ENCODE results near the gene ZNF638.

Gene ZNF638

GRCh38 chr2:71449343-71449742 lies 117.8 kb downstream of the ZNF638 start:
- Mint-ChIP-seq H3K27me3 (peaks cover 27% of the 10 kb centered on the region), H3K27ac (no peak overlapping the region), H3K36me3 (ENCODE audit: low read depth) (no peaks in the 10 kb centered on the region), H3K4me3 (no peak overlapping the region), H3K9me3 (no peaks in the 10 kb centered on the region), H3K4me1 (ENCODE audit: low read depth) (peaks cover 14% of the 10 kb centered on the region)
- DNase-seq: no peak

GRCh38 chr2:71451705-71452104 lies 120.1 kb downstream of the ZNF638 start:
- peaks cover 49% of the 10 kb centered on the region for H3K27me3 Mint-ChIP-seq
- no peak overlapping the region for H3K4me3 Mint-ChIP-seq
- peaks cover 18% of the 10 kb centered on the region for H3K4me1 Mint-ChIP-seq (ENCODE audit: low read depth)
- no peaks in the 10 kb centered on the region for H3K9me3 Mint-ChIP-seq
- no peaks in the 10 kb centered on the region for H3K36me3 Mint-ChIP-seq (ENCODE audit: low read depth)
- no peak overlapping the region for H3K27ac Mint-ChIP-seq
- DNase-seq: no peak

GRCh38 chr2:71452565-71452964 lies 121.0 kb downstream of the ZNF638 start:
- no peak overlapping the region for H3K27ac Mint-ChIP-seq
- H3K36me3 Mint-ChIP-seq (ENCODE audit: low read depth): no peaks in the 10 kb centered on the region
- no peaks in the 10 kb centered on the region for H3K9me3 Mint-ChIP-seq
- no peak overlapping the region for H3K4me3 Mint-ChIP-seq
- DNase-seq: no peak
- H3K4me1 Mint-ChIP-seq (ENCODE audit: low read depth): peaks cover 18% of the 10 kb centered on the region
- peaks cover 52% of the 10 kb centered on the region for H3K27me3 Mint-ChIP-seq

GRCh38 chr2:71453404-71454220 lies 122.0 kb downstream of the ZNF638 start, which contains the start of gene DYSF:
TSS of gene DYSF (plus strand) at chr2:71453561.
- H3K4me1 Mint-ChIP-seq (ENCODE audit: low read depth): peaks cover 18% of the 10 kb centered on the region
- no peaks in the 10 kb centered on the region for H3K36me3 Mint-ChIP-seq (ENCODE audit: low read depth)
- H3K9me3 Mint-ChIP-seq: no peaks in the 10 kb centered on the region
- H3K4me3 Mint-ChIP-seq: peak within 1 kb of the TSS; percentile 57
- H3K27ac Mint-ChIP-seq: no peak within 1 kb of the TSS
- peaks cover 52% of the 10 kb centered on the region for H3K27me3 Mint-ChIP-seq
- peak; percentile 43 for DNase-seq

GRCh38 chr2:71454221-71455010 lies 122.8 kb downstream of the ZNF638 start:
- Mint-ChIP-seq H3K4me3 (peak overlapping the region; percentile 57), H3K36me3 (ENCODE audit: low read depth) (no peaks in the 10 kb centered on the region), H3K27ac (no peak overlapping the region), H3K27me3 (peaks cover 52% of the 10 kb centered on the region), H3K4me1 (ENCODE audit: low read depth) (peaks cover 14% of the 10 kb centered on the region), H3K9me3 (no peaks in the 10 kb centered on the region)
- DNase-seq: no peak

- Mint-ChIP-seq H3K4me3 (no peak overlapping the region), H3K36me3 (ENCODE audit: low read depth) (no peaks in the 10 kb centered on the region), H3K27ac (no peak overlapping the region), H3K9me3 (no peaks in the 10 kb centered on the region), H3K27me3 (peaks cover 52% of the 10 kb centered on the region), H3K4me1 (ENCODE audit: low read depth) (peaks cover 14% of the 10 kb centered on the region)
- no peak for DNase-seq
Measured at GRCh38 chr2:71455011-71455740, 123.6 kb downstream of the ZNF638 start.

- Mint-ChIP-seq H3K4me1 (ENCODE audit: low read depth) (peaks cover 14% of the 10 kb centered on the region), H3K4me3 (no peak overlapping the region), H3K27me3 (peaks cover 52% of the 10 kb centered on the region), H3K9me3 (no peaks in the 10 kb centered on the region), H3K36me3 (ENCODE audit: low read depth) (no peaks in the 10 kb centered on the region), H3K27ac (no peak overlapping the region)
- no peak for DNase-seq
Measured at GRCh38 chr2:71455741-71456569, 124.4 kb downstream of the ZNF638 start.

- H3K36me3 Mint-ChIP-seq (ENCODE audit: low read depth): no peaks in the 10 kb centered on the region
- no peak overlapping the region for H3K27ac Mint-ChIP-seq
- H3K27me3 Mint-ChIP-seq: peaks cover 48% of the 10 kb centered on the region
- peaks cover 14% of the 10 kb centered on the region for H3K4me1 Mint-ChIP-seq (ENCODE audit: low read depth)
- no peak for DNase-seq
- no peak overlapping the region for H3K4me3 Mint-ChIP-seq
- no peaks in the 10 kb centered on the region for H3K9me3 Mint-ChIP-seq
Measured at GRCh38 chr2:71456617-71457016, 125.0 kb downstream of the ZNF638 start.

- H3K4me3 Mint-ChIP-seq: no peak overlapping the region
- H3K27me3 Mint-ChIP-seq: peaks cover 42% of the 10 kb centered on the region
- DNase-seq: no peak
- no peak overlapping the region for H3K27ac Mint-ChIP-seq
- H3K36me3 Mint-ChIP-seq (ENCODE audit: low read depth): no peaks in the 10 kb centered on the region
- H3K4me1 Mint-ChIP-seq (ENCODE audit: low read depth): peaks cover 14% of the 10 kb centered on the region
- H3K9me3 Mint-ChIP-seq: no peaks in the 10 kb centered on the region
Measured at GRCh38 chr2:71457123-71457915, 125.7 kb downstream of the ZNF638 start.

- no peak for DNase-seq
- peaks cover 10% of the 10 kb centered on the region for H3K4me1 Mint-ChIP-seq (ENCODE audit: low read depth)
- H3K27me3 Mint-ChIP-seq: peaks cover 42% of the 10 kb centered on the region
- H3K9me3 Mint-ChIP-seq: no peaks in the 10 kb centered on the region
- no peaks in the 10 kb centered on the region for H3K36me3 Mint-ChIP-seq (ENCODE audit: low read depth)
- H3K27ac Mint-ChIP-seq: no peak overlapping the region
- H3K4me3 Mint-ChIP-seq: no peak overlapping the region
Measured at GRCh38 chr2:71457923-71458322, 126.3 kb downstream of the ZNF638 start.

GRCh38 chr2:71458413-71459083 lies 127.0 kb downstream of the ZNF638 start:
- H3K27ac Mint-ChIP-seq: peak overlapping the region; percentile 4
- H3K4me3 Mint-ChIP-seq: no peak overlapping the region
- H3K4me1 Mint-ChIP-seq (ENCODE audit: low read depth): peaks cover 8% of the 10 kb centered on the region
- no peaks in the 10 kb centered on the region for H3K9me3 Mint-ChIP-seq
- H3K36me3 Mint-ChIP-seq (ENCODE audit: low read depth): no peaks in the 10 kb centered on the region
- peaks cover 36% of the 10 kb centered on the region for H3K27me3 Mint-ChIP-seq
- no peak for DNase-seq

- Mint-ChIP-seq H3K4me1 (ENCODE audit: low read depth) (peaks cover 6% of the 10 kb centered on the region), H3K4me3 (no peak overlapping the region), H3K27me3 (peaks cover 33% of the 10 kb centered on the region), H3K27ac (no peak overlapping the region), H3K36me3 (ENCODE audit: low read depth) (no peaks in the 10 kb centered on the region), H3K9me3 (no peaks in the 10 kb centered on the region)
- no peak for DNase-seq
Measured at GRCh38 chr2:71459084-71459431, 127.5 kb downstream of the ZNF638 start.

- peaks cover 1% of the 10 kb centered on the region for H3K4me1 Mint-ChIP-seq (ENCODE audit: low read depth)
- H3K27ac Mint-ChIP-seq: no peak overlapping the region
Measured at GRCh38 chr2:71460056-71460455, 128.5 kb downstream of the ZNF638 start.

More at GRCh38 chr2:71460056-71460455, 128.5 kb downstream of the ZNF638 start:
- no peaks in the 10 kb centered on the region for H3K9me3 Mint-ChIP-seq
- DNase-seq: no peak
- H3K36me3 Mint-ChIP-seq (ENCODE audit: low read depth): no peaks in the 10 kb centered on the region
- peaks cover 23% of the 10 kb centered on the region for H3K27me3 Mint-ChIP-seq
- H3K4me3 Mint-ChIP-seq: no peak overlapping the region
